Neural cell (in vitro differentiated cells): ENCODE measurements around the gene BCKDHB. TPM values are rescaled to one million over a fixed set of nuclear protein-coding genes. Genes with fewer than 3 reads are reported as not detected.

Experiments
- H2AFZ ChIP-seq: fragments of 200-600, 300-800 bp; sonication (generic), shearing (Covaris generic); 2 replicates; pipeline ENCODE4 v1.6.0; 2014; ENCODE audit warnings: low read depth, mild to moderate bottlenecking, antibody characterized with exemption, low read length, moderate library complexity
- H3F3A ChIP-seq: fragments of 200-600 bp; shearing (Covaris generic); 2 replicates; pipeline ENCODE4 v1.6.1; 2016; ENCODE audit warnings: mild to moderate bottlenecking, moderate library complexity, mixed read lengths, antibody characterized with exemption, low read length; ENCODE audit not compliant: insufficient read depth, poor library complexity, severe bottlenecking
- H3K27ac ChIP-seq: fragments of 200-600, 300-800 bp; sonication (generic), shearing (Covaris generic); 2 replicates; pipeline ENCODE4 v1.5.1; 2014; ENCODE audit warnings: mild to moderate bottlenecking, low read length, moderate library complexity
- H3K27me3 ChIP-seq: fragments of 300-800, 200-600 bp; sonication (generic), shearing (Covaris generic); 2 replicates; pipeline ENCODE4 v1.6.0; 2014; ENCODE audit warnings: mild to moderate bottlenecking, low read depth, low read length, moderate library complexity; ENCODE audit not compliant: insufficient read depth
- H3K36me3 ChIP-seq: fragments of 300-800, 200-600 bp; sonication (generic), shearing (Covaris generic); 2 replicates; pipeline ENCODE4 v1.5.1; 2014; ENCODE audit warnings: mild to moderate bottlenecking, antibody characterized with exemption, low read length, moderate library complexity; ENCODE audit not compliant: insufficient read depth
- H3K4me2 ChIP-seq: fragments of 300-800, 200-600 bp; sonication (generic), shearing (Covaris generic); 2 replicates; pipeline ENCODE4 v1.6.0; 2014; ENCODE audit warnings: mild to moderate bottlenecking, low read length
- H3K4me3 ChIP-seq: fragments of 300-800, 200-600 bp; sonication (generic), shearing (Covaris generic); 2 replicates; pipeline ENCODE4 v1.5.1; 2014; ENCODE audit warnings: mild to moderate bottlenecking, low read length, moderate library complexity
- H3K79me2 ChIP-seq: fragments of 200-600 bp; shearing (Covaris generic); replicated peaks from 2 replicates; pipeline ENCODE4 v1.6.0; 2014; ENCODE audit warnings: mild to moderate bottlenecking, low read length, moderate library complexity; ENCODE audit not compliant: insufficient read depth
- H3K9ac ChIP-seq: fragments of 300-800, 200-600 bp; sonication (generic), shearing (Covaris generic); 2 replicates; pipeline ENCODE4 v1.6.1; 2016; ENCODE audit warnings: mild to moderate bottlenecking, low read length, mixed read lengths
- H3K9me2 ChIP-seq: fragments of 200-600 bp; shearing (Covaris generic); 2 replicates; pipeline ENCODE4 v1.6.1; 2016; ENCODE audit warnings: mild to moderate bottlenecking, low read length, mixed read lengths; ENCODE audit not compliant: insufficient read depth
- H3K9me3 ChIP-seq: fragments of 200-600, 300-800 bp; sonication (generic), shearing (Covaris generic); 2 replicates; pipeline ENCODE4 v1.6.1; 2016; ENCODE audit warnings: mild to moderate bottlenecking, mixed run types, low read length, moderate library complexity, mixed read lengths
- H4K20me1 ChIP-seq: fragments of 200-600 bp; shearing (Covaris generic); 2 replicates; pipeline ENCODE4 v1.6.1; 2016; ENCODE audit warnings: mild to moderate bottlenecking, mixed run types; ENCODE audit not compliant: insufficient read depth
- EP300 ChIP-seq: fragments of 450-650 bp; conservative IDR thresholded peaks from 2 replicates; pipeline ENCODE4 v1.6.1; 2014; ENCODE audit warnings: antibody characterized with exemption, mild to moderate bottlenecking, moderate library complexity; ENCODE audit not compliant: poor library complexity, severe bottlenecking
- EZH2 ChIP-seq: fragments of 200-600, 300-800 bp; shearing (Covaris generic), sonication (generic); IDR thresholded peaks from 2 replicates; pipeline ENCODE4 v1.6.1; 2014; ENCODE audit warnings: antibody characterized with exemption, low read length, borderline replicate concordance, mild to moderate bottlenecking; ENCODE audit not compliant: insufficient read depth, poor library complexity, severe bottlenecking
- MXI1 ChIP-seq: fragments of 450-650 bp; conservative IDR thresholded peaks from 2 replicates; pipeline ENCODE4 v1.6.1; 2014; ENCODE audit warnings: antibody characterized with exemption, mild to moderate bottlenecking; ENCODE audit not compliant: poor library complexity, severe bottlenecking
- POLR2AphosphoS5 ChIP-seq: IDR thresholded peaks from 2 replicates; pipeline ENCODE4 v1.6.1; 2012
- RAD21 ChIP-seq: fragments of 450-650 bp; conservative IDR thresholded peaks from 2 replicates; pipeline ENCODE4 v1.6.1; 2014; ENCODE audit warnings: antibody characterized with exemption, mild to moderate bottlenecking, moderate library complexity
- SMC3 ChIP-seq: fragments of 450-650 bp; conservative IDR thresholded peaks from 2 replicates; pipeline ENCODE4 v1.6.1; 2014; ENCODE audit warnings: antibody characterized with exemption, mild to moderate bottlenecking, moderate library complexity; ENCODE audit not compliant: poor library complexity
- TAF1 ChIP-seq: IDR thresholded peaks from 2 replicates; pipeline ENCODE4 v1.6.1; 2012; ENCODE audit warnings: low read depth
- polyA plus RNA-seq: library from polyadenylated mRNA; depleted of rRNA; stranded (reverse); fragments of >200 nt; gene quantifications from 2 replicates; pipeline ENCODE4 v1.2.3, GENCODE V29; 2014
- TF ChIP-seq, protein P1 (sequence below): fragments of 450-650 bp; IDR thresholded peaks from 2 replicates; pipeline ENCODE4 v1.5.1; 2014; ENCODE audit warnings: antibody characterized with exemption, mild to moderate bottlenecking, moderate library complexity; ENCODE audit not compliant: poor library complexity, severe bottlenecking
- TF ChIP-seq, protein P2 (sequence below): IDR thresholded peaks from 2 replicates; pipeline ENCODE4 v1.6.1; 2012; ENCODE audit warnings: borderline replicate concordance

BCKDHB gene
- polyA plus RNA-seq, 1 donor from 2014 or later, result 16.1 TPM

DNA sequence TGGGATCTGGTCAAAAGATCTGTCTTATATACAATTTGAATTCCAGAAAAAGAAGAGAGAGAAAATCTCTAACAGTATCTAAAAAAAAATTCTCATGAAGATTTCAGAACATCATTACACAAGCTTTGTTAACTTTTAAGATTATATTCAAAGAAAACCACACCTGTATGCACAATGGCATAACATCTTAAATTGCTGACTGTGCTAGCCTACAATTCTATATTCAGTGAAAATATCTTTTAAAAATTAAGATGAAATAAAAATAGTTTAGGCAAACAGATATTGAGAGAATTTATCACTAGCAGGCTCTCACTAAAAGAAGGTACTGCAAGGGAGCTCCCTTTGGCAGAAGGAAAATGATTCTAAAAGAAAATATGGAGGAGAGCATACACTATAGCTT lies 100.3 kb downstream of the BCKDHB start:
- no peak for TF ChIP-seq RAD21
- TF ChIP-seq, protein P1, sequence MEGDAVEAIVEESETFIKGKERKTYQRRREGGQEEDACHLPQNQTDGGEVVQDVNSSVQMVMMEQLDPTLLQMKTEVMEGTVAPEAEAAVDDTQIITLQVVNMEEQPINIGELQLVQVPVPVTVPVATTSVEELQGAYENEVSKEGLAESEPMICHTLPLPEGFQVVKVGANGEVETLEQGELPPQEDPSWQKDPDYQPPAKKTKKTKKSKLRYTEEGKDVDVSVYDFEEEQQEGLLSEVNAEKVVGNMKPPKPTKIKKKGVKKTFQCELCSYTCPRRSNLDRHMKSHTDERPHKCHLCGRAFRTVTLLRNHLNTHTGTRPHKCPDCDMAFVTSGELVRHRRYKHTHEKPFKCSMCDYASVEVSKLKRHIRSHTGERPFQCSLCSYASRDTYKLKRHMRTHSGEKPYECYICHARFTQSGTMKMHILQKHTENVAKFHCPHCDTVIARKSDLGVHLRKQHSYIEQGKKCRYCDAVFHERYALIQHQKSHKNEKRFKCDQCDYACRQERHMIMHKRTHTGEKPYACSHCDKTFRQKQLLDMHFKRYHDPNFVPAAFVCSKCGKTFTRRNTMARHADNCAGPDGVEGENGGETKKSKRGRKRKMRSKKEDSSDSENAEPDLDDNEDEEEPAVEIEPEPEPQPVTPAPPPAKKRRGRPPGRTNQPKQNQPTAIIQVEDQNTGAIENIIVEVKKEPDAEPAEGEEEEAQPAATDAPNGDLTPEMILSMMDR, result no peak
- no peaks in the 10 kb centered on the region for H3K79me2 ChIP-seq
- H3K9ac ChIP-seq, result no peak overlapping the region
- H4K20me1 ChIP-seq, result no peaks in the 10 kb centered on the region
- H3F3A ChIP-seq, result no peaks in the 10 kb centered on the region
- no peak overlapping the region for H3K4me3 ChIP-seq
- H3K4me2 ChIP-seq, result no peak overlapping the region
- no peak overlapping the region for H3K27ac ChIP-seq
- H3K36me3 ChIP-seq, result no peaks in the 10 kb centered on the region
- H2AFZ ChIP-seq, result no peak overlapping the region
- no peaks in the 10 kb centered on the region for H3K9me3 ChIP-seq
- no peaks in the 10 kb centered on the region for H3K27me3 ChIP-seq
- no peaks in the 10 kb centered on the region for H3K9me2 ChIP-seq

DNA sequence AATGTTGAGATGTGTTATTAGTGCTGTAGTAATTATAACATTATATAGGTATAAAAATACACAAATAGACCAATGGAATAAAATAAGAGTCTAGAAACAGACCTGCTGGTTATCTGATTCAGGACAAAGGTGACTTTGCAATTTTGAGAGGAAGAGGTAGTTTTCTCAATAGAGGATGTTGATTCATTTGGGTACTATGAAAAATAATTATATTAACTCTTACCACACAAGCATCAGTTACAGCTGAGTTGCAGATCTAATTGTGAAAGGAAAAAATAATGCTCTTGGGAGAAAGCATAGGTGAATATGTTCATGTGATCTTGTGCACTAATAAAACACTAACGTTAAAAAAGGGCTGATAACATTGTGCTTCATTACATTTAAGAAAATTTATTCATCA lies 103.0 kb downstream of the BCKDHB start:
- H3K36me3 ChIP-seq, result no peaks in the 10 kb centered on the region
- no peaks in the 10 kb centered on the region for H3K9me3 ChIP-seq
- TF ChIP-seq POLR2AphosphoS5, result no peak
- no peak for TF ChIP-seq TAF1
- no peak for TF ChIP-seq RAD21
- no peak for TF ChIP-seq EP300
- no peak for TF ChIP-seq EZH2
- no peak for TF ChIP-seq MXI1
- TF ChIP-seq, protein P2, sequence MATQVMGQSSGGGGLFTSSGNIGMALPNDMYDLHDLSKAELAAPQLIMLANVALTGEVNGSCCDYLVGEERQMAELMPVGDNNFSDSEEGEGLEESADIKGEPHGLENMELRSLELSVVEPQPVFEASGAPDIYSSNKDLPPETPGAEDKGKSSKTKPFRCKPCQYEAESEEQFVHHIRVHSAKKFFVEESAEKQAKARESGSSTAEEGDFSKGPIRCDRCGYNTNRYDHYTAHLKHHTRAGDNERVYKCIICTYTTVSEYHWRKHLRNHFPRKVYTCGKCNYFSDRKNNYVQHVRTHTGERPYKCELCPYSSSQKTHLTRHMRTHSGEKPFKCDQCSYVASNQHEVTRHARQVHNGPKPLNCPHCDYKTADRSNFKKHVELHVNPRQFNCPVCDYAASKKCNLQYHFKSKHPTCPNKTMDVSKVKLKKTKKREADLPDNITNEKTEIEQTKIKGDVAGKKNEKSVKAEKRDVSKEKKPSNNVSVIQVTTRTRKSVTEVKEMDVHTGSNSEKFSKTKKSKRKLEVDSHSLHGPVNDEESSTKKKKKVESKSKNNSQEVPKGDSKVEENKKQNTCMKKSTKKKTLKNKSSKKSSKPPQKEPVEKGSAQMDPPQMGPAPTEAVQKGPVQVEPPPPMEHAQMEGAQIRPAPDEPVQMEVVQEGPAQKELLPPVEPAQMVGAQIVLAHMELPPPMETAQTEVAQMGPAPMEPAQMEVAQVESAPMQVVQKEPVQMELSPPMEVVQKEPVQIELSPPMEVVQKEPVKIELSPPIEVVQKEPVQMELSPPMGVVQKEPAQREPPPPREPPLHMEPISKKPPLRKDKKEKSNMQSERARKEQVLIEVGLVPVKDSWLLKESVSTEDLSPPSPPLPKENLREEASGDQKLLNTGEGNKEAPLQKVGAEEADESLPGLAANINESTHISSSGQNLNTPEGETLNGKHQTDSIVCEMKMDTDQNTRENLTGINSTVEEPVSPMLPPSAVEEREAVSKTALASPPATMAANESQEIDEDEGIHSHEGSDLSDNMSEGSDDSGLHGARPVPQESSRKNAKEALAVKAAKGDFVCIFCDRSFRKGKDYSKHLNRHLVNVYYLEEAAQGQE, result no peak
- TF ChIP-seq, protein P1, result no peak
- no peak for TF ChIP-seq SMC3
- no peak overlapping the region for H2AFZ ChIP-seq
- no peaks in the 10 kb centered on the region for H3K9me2 ChIP-seq
- H3K27ac ChIP-seq, result no peak overlapping the region
- no peak overlapping the region for H3K9ac ChIP-seq
- H3K27me3 ChIP-seq, result no peaks in the 10 kb centered on the region
- H3F3A ChIP-seq, result no peaks in the 10 kb centered on the region
- H3K79me2 ChIP-seq, result no peaks in the 10 kb centered on the region
- H4K20me1 ChIP-seq, result no peaks in the 10 kb centered on the region
- no peak overlapping the region for H3K4me2 ChIP-seq
- no peak overlapping the region for H3K4me3 ChIP-seq
